Neural cell (in vitro differentiated cells): ENCODE data around the gene ZNRD2. TPM values are rescaled to one million over a fixed set of nuclear protein-coding genes. Genes with fewer than 3 reads are reported as not detected.

Source experiments
- H2AFZ ChIP-seq: fragments of 200-600, 300-800 bp; sonication (generic), shearing (Covaris generic); 2 replicates; pipeline ENCODE4 v1.6.0; 2014; ENCODE audit warnings: low read depth, mild to moderate bottlenecking, antibody characterized with exemption, low read length, moderate library complexity
- H3F3A ChIP-seq: fragments of 200-600 bp; shearing (Covaris generic); 2 replicates; pipeline ENCODE4 v1.6.1; 2016; ENCODE audit warnings: mild to moderate bottlenecking, moderate library complexity, mixed read lengths, antibody characterized with exemption, low read length; ENCODE audit not compliant: insufficient read depth, poor library complexity, severe bottlenecking
- H3K27ac ChIP-seq: fragments of 200-600, 300-800 bp; sonication (generic), shearing (Covaris generic); 2 replicates; pipeline ENCODE4 v1.5.1; 2014; ENCODE audit warnings: mild to moderate bottlenecking, low read length, moderate library complexity
- H3K27me3 ChIP-seq: fragments of 300-800, 200-600 bp; sonication (generic), shearing (Covaris generic); 2 replicates; pipeline ENCODE4 v1.6.0; 2014; ENCODE audit warnings: mild to moderate bottlenecking, low read depth, low read length, moderate library complexity; ENCODE audit not compliant: insufficient read depth
- H3K36me3 ChIP-seq: fragments of 300-800, 200-600 bp; sonication (generic), shearing (Covaris generic); 2 replicates; pipeline ENCODE4 v1.5.1; 2014; ENCODE audit warnings: mild to moderate bottlenecking, antibody characterized with exemption, low read length, moderate library complexity; ENCODE audit not compliant: insufficient read depth
- H3K4me2 ChIP-seq: fragments of 300-800, 200-600 bp; sonication (generic), shearing (Covaris generic); 2 replicates; pipeline ENCODE4 v1.6.0; 2014; ENCODE audit warnings: mild to moderate bottlenecking, low read length
- H3K4me3 ChIP-seq: fragments of 300-800, 200-600 bp; sonication (generic), shearing (Covaris generic); 2 replicates; pipeline ENCODE4 v1.5.1; 2014; ENCODE audit warnings: mild to moderate bottlenecking, low read length, moderate library complexity
- H3K79me2 ChIP-seq: fragments of 200-600 bp; shearing (Covaris generic); replicated peaks from 2 replicates; pipeline ENCODE4 v1.6.0; 2014; ENCODE audit warnings: mild to moderate bottlenecking, low read length, moderate library complexity; ENCODE audit not compliant: insufficient read depth
- H3K9ac ChIP-seq: fragments of 300-800, 200-600 bp; sonication (generic), shearing (Covaris generic); 2 replicates; pipeline ENCODE4 v1.6.1; 2016; ENCODE audit warnings: mild to moderate bottlenecking, low read length, mixed read lengths
- H3K9me2 ChIP-seq: fragments of 200-600 bp; shearing (Covaris generic); 2 replicates; pipeline ENCODE4 v1.6.1; 2016; ENCODE audit warnings: mild to moderate bottlenecking, low read length, mixed read lengths; ENCODE audit not compliant: insufficient read depth
- H3K9me3 ChIP-seq: fragments of 200-600, 300-800 bp; sonication (generic), shearing (Covaris generic); 2 replicates; pipeline ENCODE4 v1.6.1; 2016; ENCODE audit warnings: mild to moderate bottlenecking, mixed run types, low read length, moderate library complexity, mixed read lengths
- H4K20me1 ChIP-seq: fragments of 200-600 bp; shearing (Covaris generic); 2 replicates; pipeline ENCODE4 v1.6.1; 2016; ENCODE audit warnings: mild to moderate bottlenecking, mixed run types; ENCODE audit not compliant: insufficient read depth
- EP300 ChIP-seq: fragments of 450-650 bp; conservative IDR thresholded peaks from 2 replicates; pipeline ENCODE4 v1.6.1; 2014; ENCODE audit warnings: antibody characterized with exemption, mild to moderate bottlenecking, moderate library complexity; ENCODE audit not compliant: poor library complexity, severe bottlenecking
- EZH2 ChIP-seq: fragments of 200-600, 300-800 bp; shearing (Covaris generic), sonication (generic); IDR thresholded peaks from 2 replicates; pipeline ENCODE4 v1.6.1; 2014; ENCODE audit warnings: antibody characterized with exemption, low read length, borderline replicate concordance, mild to moderate bottlenecking; ENCODE audit not compliant: insufficient read depth, poor library complexity, severe bottlenecking
- MXI1 ChIP-seq: fragments of 450-650 bp; conservative IDR thresholded peaks from 2 replicates; pipeline ENCODE4 v1.6.1; 2014; ENCODE audit warnings: antibody characterized with exemption, mild to moderate bottlenecking; ENCODE audit not compliant: poor library complexity, severe bottlenecking
- POLR2AphosphoS5 ChIP-seq: IDR thresholded peaks from 2 replicates; pipeline ENCODE4 v1.6.1; 2012
- RAD21 ChIP-seq: fragments of 450-650 bp; conservative IDR thresholded peaks from 2 replicates; pipeline ENCODE4 v1.6.1; 2014; ENCODE audit warnings: antibody characterized with exemption, mild to moderate bottlenecking, moderate library complexity
- SMC3 ChIP-seq: fragments of 450-650 bp; conservative IDR thresholded peaks from 2 replicates; pipeline ENCODE4 v1.6.1; 2014; ENCODE audit warnings: antibody characterized with exemption, mild to moderate bottlenecking, moderate library complexity; ENCODE audit not compliant: poor library complexity
- TAF1 ChIP-seq: IDR thresholded peaks from 2 replicates; pipeline ENCODE4 v1.6.1; 2012; ENCODE audit warnings: low read depth
- polyA plus RNA-seq: library from polyadenylated mRNA; depleted of rRNA; stranded (reverse); fragments of >200 nt; gene quantifications from 2 replicates; pipeline ENCODE4 v1.2.3, GENCODE V29; 2014
- TF ChIP-seq, protein P1 (sequence below): fragments of 450-650 bp; IDR thresholded peaks from 2 replicates; pipeline ENCODE4 v1.5.1; 2014; ENCODE audit warnings: antibody characterized with exemption, mild to moderate bottlenecking, moderate library complexity; ENCODE audit not compliant: poor library complexity, severe bottlenecking
- TF ChIP-seq, protein P2 (sequence below): IDR thresholded peaks from 2 replicates; pipeline ENCODE4 v1.6.1; 2012; ENCODE audit warnings: borderline replicate concordance

The ZNRD2 gene
- polyA plus RNA-seq, 1 donor from 2014 or later, result 36.2 TPM

DNA sequence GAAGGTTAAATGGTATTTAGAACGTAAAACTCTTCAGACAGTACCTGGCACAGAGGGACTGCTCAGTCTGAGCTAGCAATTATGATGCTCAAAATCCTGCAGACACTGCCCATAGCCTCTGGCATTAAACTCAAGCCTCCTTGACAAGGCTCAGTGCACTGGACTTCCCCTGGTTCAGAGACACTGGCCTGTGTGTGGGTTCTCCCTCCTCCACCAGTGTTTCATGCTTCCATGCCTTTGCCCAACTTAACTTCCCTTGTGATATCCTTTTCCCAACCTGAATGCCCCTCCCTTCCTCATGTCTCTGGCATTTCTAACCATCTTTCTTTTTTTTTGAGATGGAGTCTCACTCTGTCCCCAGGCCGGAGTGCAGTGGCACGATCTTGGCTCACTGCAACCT is 21.2 kb upstream of the ZNRD2 start:
- H3K9me3 ChIP-seq, result no peaks in the 10 kb centered on the region
- H3F3A ChIP-seq, result no peaks in the 10 kb centered on the region
- no peak for TF ChIP-seq TAF1
- no peak for TF ChIP-seq EP300
- TF ChIP-seq RAD21, result no peak
- no peak for TF ChIP-seq POLR2AphosphoS5
- TF ChIP-seq, protein P1, sequence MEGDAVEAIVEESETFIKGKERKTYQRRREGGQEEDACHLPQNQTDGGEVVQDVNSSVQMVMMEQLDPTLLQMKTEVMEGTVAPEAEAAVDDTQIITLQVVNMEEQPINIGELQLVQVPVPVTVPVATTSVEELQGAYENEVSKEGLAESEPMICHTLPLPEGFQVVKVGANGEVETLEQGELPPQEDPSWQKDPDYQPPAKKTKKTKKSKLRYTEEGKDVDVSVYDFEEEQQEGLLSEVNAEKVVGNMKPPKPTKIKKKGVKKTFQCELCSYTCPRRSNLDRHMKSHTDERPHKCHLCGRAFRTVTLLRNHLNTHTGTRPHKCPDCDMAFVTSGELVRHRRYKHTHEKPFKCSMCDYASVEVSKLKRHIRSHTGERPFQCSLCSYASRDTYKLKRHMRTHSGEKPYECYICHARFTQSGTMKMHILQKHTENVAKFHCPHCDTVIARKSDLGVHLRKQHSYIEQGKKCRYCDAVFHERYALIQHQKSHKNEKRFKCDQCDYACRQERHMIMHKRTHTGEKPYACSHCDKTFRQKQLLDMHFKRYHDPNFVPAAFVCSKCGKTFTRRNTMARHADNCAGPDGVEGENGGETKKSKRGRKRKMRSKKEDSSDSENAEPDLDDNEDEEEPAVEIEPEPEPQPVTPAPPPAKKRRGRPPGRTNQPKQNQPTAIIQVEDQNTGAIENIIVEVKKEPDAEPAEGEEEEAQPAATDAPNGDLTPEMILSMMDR, result no peak
- TF ChIP-seq EZH2, result no peak
- TF ChIP-seq MXI1, result no peak
- TF ChIP-seq, protein P2, sequence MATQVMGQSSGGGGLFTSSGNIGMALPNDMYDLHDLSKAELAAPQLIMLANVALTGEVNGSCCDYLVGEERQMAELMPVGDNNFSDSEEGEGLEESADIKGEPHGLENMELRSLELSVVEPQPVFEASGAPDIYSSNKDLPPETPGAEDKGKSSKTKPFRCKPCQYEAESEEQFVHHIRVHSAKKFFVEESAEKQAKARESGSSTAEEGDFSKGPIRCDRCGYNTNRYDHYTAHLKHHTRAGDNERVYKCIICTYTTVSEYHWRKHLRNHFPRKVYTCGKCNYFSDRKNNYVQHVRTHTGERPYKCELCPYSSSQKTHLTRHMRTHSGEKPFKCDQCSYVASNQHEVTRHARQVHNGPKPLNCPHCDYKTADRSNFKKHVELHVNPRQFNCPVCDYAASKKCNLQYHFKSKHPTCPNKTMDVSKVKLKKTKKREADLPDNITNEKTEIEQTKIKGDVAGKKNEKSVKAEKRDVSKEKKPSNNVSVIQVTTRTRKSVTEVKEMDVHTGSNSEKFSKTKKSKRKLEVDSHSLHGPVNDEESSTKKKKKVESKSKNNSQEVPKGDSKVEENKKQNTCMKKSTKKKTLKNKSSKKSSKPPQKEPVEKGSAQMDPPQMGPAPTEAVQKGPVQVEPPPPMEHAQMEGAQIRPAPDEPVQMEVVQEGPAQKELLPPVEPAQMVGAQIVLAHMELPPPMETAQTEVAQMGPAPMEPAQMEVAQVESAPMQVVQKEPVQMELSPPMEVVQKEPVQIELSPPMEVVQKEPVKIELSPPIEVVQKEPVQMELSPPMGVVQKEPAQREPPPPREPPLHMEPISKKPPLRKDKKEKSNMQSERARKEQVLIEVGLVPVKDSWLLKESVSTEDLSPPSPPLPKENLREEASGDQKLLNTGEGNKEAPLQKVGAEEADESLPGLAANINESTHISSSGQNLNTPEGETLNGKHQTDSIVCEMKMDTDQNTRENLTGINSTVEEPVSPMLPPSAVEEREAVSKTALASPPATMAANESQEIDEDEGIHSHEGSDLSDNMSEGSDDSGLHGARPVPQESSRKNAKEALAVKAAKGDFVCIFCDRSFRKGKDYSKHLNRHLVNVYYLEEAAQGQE, result no peak
- no peak for TF ChIP-seq SMC3
- H3K27me3 ChIP-seq, result peaks cover 22% of the 10 kb centered on the region
- H3K9me2 ChIP-seq, result no peaks in the 10 kb centered on the region
- H3K4me2 ChIP-seq, result no peak overlapping the region
- no peak overlapping the region for H3K27ac ChIP-seq
- no peaks in the 10 kb centered on the region for H4K20me1 ChIP-seq
- H3K36me3 ChIP-seq, result no peaks in the 10 kb centered on the region
- H3K9ac ChIP-seq, result no peak overlapping the region
- no peak overlapping the region for H3K4me3 ChIP-seq
- H3K79me2 ChIP-seq, result no peaks in the 10 kb centered on the region
- no peak overlapping the region for H2AFZ ChIP-seq

DNA sequence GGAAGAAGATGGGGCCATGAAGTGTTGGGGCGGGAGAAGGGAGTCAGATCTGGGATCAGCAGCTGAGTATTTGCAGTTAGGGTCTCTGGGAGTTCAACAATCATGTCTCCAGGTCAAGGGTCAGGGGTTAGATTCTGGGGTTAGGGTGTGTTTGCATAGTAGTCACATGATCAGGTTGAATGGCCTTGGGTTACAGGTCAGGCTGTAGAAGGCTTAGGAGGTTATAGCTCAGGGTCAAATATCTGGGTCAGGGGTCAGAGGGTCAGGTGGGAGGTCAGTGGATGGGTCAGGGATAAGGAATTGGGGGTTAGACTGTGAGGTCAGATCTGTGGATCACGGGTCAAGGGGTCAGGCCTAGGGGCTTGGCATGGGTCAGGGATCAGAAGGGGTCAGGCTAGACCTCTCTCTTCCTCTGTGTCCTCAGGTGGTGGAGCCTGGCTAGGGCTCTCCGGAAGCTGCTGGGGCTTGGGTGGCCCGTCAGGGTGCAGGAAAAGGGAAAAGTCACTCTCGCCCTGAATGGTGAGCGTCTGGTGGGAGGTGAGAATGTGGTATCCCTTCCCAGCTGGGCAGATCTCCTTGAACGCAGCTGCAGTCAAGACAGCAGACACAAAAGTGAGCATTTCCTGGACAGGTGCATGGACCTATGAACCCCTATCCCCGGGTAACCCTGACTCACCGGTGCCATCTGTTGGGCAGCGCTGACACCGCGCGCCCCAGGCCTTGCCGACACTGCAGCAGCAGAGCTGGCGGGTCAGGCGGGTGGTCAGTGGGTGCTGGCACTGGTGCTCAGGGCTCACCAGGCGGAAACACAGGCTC is 18.5 kb upstream of the ZNRD2 start:
- H2AFZ ChIP-seq, result no peak overlapping the region
- no peak overlapping the region for H3K27ac ChIP-seq
- peaks cover 7% of the 10 kb centered on the region for H3K27me3 ChIP-seq
- H3K9me2 ChIP-seq, result no peaks in the 10 kb centered on the region
- TF ChIP-seq, protein P1, result peak; percentile 29
- TF ChIP-seq MXI1, result no peak
- H3K36me3 ChIP-seq, result no peaks in the 10 kb centered on the region
- no peak overlapping the region for H3K4me2 ChIP-seq
- no peaks in the 10 kb centered on the region for H3F3A ChIP-seq
- H3K79me2 ChIP-seq, result no peaks in the 10 kb centered on the region
- no peak overlapping the region for H3K9ac ChIP-seq
- no peak overlapping the region for H3K4me3 ChIP-seq
- no peaks in the 10 kb centered on the region for H3K9me3 ChIP-seq
- H4K20me1 ChIP-seq, result no peaks in the 10 kb centered on the region
